ENCODE data around the gene TET3. TPM values are rescaled to one million over a fixed set of nuclear protein-coding genes. Genes with fewer than 3 reads are reported as not detected.

TET3 gene
- 10 to 100 TPM in 2 of 4 donors, 1 to 10 TPM in 2; 1.3 to 12.0 (median 7.8) TPM for total RNA-seq

GRCh38 chr2:73984203-73984921 lies at the start of gene TET3:
TET3 (plus strand) TSS chr2:73984910; CDS start chr2:73986404, 1,494 bp downstream.
- Histone ChIP-seq H3K4me1 (peaks cover 0 to 7% of the 10 kb centered on the region in 2 donors), H3K9me3 (no peaks in the 10 kb centered on the region), H3K36me3 (no peaks in the 10 kb centered on the region), H3K4me3 (peak within 1 kb of the TSS; percentile 36 to 42), H3K27ac (peak within 1 kb of the TSS; percentile 25 to 57), H3K27me3 (no peaks in the 10 kb centered on the region)
- peak; percentile 19 to 46 for DNase-seq
- intact Hi-C loops (cut with DNase I; ENCODE audit: low total_unique reads) = no loop called here
- no peak for TF ChIP-seq POLR2A (IDR thresholded peaks at IDR 0.05)
- TF ChIP-seq CTCF (IDR thresholded peaks at IDR 0.05) = no peak

GRCh38 chr2:73935641-73936040 lies 49.1 kb upstream of the TET3 start:
- Histone ChIP-seq H3K36me3 (no peaks in the 10 kb centered on the region), H3K4me1 (peaks cover 0 to 4% of the 10 kb centered on the region in 2 donors), H3K27ac (no peak overlapping the region), H3K9me3 (no peaks in the 10 kb centered on the region), H3K4me3 (no peak overlapping the region), H3K27me3 (no peaks in the 10 kb centered on the region)
- intact Hi-C loops (cut with DNase I; ENCODE audit: low total_unique reads) = loop anchor here (10.0 kb wide), 1 partner anchor 69 kb away; no protein-coding TSS in a partner anchor
- no peak for TF ChIP-seq POLR2A (IDR thresholded peaks at IDR 0.05)
- no peak for TF ChIP-seq CTCF (IDR thresholded peaks at IDR 0.05)
- DNase-seq = no peak

GRCh38 chr2:73937103-73937885 lies 47.4 kb upstream of the TET3 start:
- intact Hi-C loops (cut with DNase I; ENCODE audit: low total_unique reads) = loop anchor here (10.0 kb wide), 1 partner anchor 68 kb away; no protein-coding TSS in a partner anchor
- Histone ChIP-seq H3K9me3 (no peaks in the 10 kb centered on the region), H3K36me3 (no peaks in the 10 kb centered on the region), H3K27me3 (no peaks in the 10 kb centered on the region), H3K27ac (no peak overlapping the region), H3K4me1 (peaks cover 0 to 4% of the 10 kb centered on the region in 2 donors), H3K4me3 (no peak overlapping the region)
- no peak for DNase-seq
- TF ChIP-seq CTCF (IDR thresholded peaks at IDR 0.05) = no peak
- TF ChIP-seq POLR2A (IDR thresholded peaks at IDR 0.05) = no peak

- H3K36me3 ChIP-seq = no peaks in the 10 kb centered on the region
- intact Hi-C loops (cut with DNase I; ENCODE audit: low total_unique reads) = loop anchor here (10.0 kb wide), 1 partner anchor 67 kb away; no protein-coding TSS in a partner anchor
- H3K27ac ChIP-seq = no peak overlapping the region
- H3K4me1 ChIP-seq = peaks cover 0 to 4% of the 10 kb centered on the region in 2 donors
- TF ChIP-seq POLR2A (IDR thresholded peaks at IDR 0.05) (no peak), CTCF (IDR thresholded peaks at IDR 0.05) (no peak)
- no peaks in the 10 kb centered on the region for H3K9me3 ChIP-seq
- no peak overlapping the region for H3K4me3 ChIP-seq
- DNase-seq = no peak
- no peaks in the 10 kb centered on the region for H3K27me3 ChIP-seq
Observed at GRCh38 chr2:73937899-73938298, 46.8 kb upstream of the TET3 start.

All from uterus (tissue), 4 donors.